ENCODE measurements around the gene KCNS1.

DNA sequence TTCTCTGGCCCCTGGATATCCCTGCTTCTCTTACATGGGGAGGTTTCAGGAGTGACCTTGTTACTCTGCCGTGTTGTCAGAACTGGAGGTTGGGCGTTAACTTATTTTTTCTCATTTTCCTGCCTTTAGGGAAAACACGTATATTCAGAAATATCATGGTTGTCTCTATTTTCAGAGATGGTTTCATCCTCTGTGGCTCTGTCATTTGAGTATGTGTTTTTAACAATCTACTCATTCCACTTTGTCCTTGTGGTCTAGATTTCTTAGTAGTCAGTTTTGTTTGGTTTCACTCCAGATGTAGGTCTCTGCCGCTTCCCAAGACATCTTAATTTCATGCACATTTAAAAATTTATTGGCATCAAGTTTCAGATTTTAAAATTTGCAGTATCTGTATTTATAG is 45.9 kb downstream of the KCNS1 start:
- TF ChIP-seq, protein P1, sequence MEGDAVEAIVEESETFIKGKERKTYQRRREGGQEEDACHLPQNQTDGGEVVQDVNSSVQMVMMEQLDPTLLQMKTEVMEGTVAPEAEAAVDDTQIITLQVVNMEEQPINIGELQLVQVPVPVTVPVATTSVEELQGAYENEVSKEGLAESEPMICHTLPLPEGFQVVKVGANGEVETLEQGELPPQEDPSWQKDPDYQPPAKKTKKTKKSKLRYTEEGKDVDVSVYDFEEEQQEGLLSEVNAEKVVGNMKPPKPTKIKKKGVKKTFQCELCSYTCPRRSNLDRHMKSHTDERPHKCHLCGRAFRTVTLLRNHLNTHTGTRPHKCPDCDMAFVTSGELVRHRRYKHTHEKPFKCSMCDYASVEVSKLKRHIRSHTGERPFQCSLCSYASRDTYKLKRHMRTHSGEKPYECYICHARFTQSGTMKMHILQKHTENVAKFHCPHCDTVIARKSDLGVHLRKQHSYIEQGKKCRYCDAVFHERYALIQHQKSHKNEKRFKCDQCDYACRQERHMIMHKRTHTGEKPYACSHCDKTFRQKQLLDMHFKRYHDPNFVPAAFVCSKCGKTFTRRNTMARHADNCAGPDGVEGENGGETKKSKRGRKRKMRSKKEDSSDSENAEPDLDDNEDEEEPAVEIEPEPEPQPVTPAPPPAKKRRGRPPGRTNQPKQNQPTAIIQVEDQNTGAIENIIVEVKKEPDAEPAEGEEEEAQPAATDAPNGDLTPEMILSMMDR (conservative IDR thresholded peaks at IDR 0.05; ENCODE audit: low read length) = no peak
- no peak for TF ChIP-seq EZH2phosphoT487 (IDR thresholded peaks at IDR 0.05; ENCODE audit: borderline replicate concordance, low read depth, low read length)
